GM21529 (cell line): Measurements from ENCODE around the gene SCYL1.

Experiments used
- ATAC-seq: cut with Tn5 transposase; IDR thresholded peaks from one replicate; pipeline ENCODE4 v1.9.1; 2021; ENCODE audit not compliant: unreplicated experiment

The SCYL1 gene

GRCh38 chr11:65524741-65525545 is at the start of gene SCYL1:
Gene SCYL1 (plus strand): TSS chr11:65525083. CDS start chr11:65525154, 71 bp downstream.
- peak; percentile 61 for ATAC-seq

GRCh38 chr11:65476632-65477148 is 48.2 kb upstream of the SCYL1 start:
- no peak for ATAC-seq

- peak; percentile 79 for ATAC-seq
Measured at GRCh38 chr11:65477149-65477965, 47.5 kb upstream of the SCYL1 start.

- no peak for ATAC-seq
Measured at GRCh38 chr11:65478388-65479183, 46.3 kb upstream of the SCYL1 start.

GRCh38 chr11:65479184-65480145 is 45.4 kb upstream of the SCYL1 start:
- ATAC-seq: no peak

- no peak for ATAC-seq
Measured at GRCh38 chr11:65482306-65482850, 42.5 kb upstream of the SCYL1 start.

GRCh38 chr11:65485920-65486219 is 39.0 kb upstream of the SCYL1 start:
- ATAC-seq: no peak

GRCh38 chr11:65486570-65487466 is 38.1 kb upstream of the SCYL1 start:
- ATAC-seq: no peak

- peak; percentile 45 for ATAC-seq
Measured at GRCh38 chr11:65487467-65488272, 37.2 kb upstream of the SCYL1 start.

GRCh38 chr11:65488273-65489034 is 36.4 kb upstream of the SCYL1 start:
- no peak for ATAC-seq

GRCh38 chr11:65489035-65489705 is 35.7 kb upstream of the SCYL1 start:
- ATAC-seq: no peak

- no peak for ATAC-seq
Measured at GRCh38 chr11:65489706-65490320, 35.1 kb upstream of the SCYL1 start.

GRCh38 chr11:65491163-65491465 is 33.8 kb upstream of the SCYL1 start:
- no peak for ATAC-seq

- ATAC-seq: no peak
Measured at GRCh38 chr11:65491614-65492386, 33.1 kb upstream of the SCYL1 start.

- ATAC-seq: no peak
Measured at GRCh38 chr11:65492387-65492636, 32.6 kb upstream of the SCYL1 start.
